Measurements from ENCODE around the gene CRELD2.

Gene CRELD2

DNA sequence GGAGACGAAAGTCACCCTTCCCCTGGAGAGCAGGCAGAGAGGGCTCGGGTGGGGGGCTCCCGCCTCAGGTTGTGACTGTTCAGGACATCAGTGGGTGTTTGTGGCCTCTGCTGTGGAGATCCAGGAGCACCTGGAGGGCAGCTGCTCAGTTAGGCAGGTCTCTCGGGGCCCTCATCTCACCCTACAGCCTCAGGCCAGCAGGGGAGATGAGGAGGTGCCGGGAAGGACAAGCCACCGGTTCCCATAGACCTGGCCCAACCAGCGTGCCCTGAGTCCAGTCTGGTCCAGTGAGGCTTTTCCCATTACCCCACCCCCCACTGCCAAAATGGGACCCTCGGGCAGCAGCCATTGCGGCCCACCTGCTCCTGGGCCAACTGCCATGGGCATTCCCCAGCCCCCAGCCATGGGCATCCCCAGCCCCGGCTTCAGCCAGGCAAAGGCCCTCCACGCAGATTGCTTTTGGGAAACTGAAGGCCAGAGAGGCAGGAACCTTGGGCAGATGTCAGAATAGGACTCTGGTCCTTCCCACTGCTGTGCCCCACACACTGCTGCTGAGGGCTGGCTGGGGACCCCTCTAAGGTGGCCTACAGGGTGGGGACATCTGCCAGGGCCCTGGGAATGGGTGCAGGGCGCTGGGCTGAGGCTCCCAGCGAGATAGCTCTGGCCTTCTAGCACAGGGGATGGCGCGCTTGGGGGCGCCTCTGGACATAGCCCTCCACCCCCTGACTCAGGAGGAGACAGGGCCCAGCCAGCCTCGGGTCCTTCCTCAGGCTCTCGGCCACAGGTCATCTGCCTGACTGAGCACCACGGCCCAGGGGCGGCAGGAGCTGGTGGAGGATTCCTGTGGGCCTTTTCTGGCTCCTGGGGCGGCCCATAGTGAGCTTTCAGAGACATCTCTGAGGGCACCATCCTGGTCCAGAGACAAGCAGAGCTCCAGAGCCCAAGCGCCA lies 46.9 kb downstream of the CRELD2 start:
- no peak for TF ChIP-seq CTCF (conservative IDR thresholded peaks at IDR 0.05; ENCODE audit: low read length)
- no peak overlapping the region for H3K4me3 ChIP-seq (ENCODE audit: low read length)

DNA sequence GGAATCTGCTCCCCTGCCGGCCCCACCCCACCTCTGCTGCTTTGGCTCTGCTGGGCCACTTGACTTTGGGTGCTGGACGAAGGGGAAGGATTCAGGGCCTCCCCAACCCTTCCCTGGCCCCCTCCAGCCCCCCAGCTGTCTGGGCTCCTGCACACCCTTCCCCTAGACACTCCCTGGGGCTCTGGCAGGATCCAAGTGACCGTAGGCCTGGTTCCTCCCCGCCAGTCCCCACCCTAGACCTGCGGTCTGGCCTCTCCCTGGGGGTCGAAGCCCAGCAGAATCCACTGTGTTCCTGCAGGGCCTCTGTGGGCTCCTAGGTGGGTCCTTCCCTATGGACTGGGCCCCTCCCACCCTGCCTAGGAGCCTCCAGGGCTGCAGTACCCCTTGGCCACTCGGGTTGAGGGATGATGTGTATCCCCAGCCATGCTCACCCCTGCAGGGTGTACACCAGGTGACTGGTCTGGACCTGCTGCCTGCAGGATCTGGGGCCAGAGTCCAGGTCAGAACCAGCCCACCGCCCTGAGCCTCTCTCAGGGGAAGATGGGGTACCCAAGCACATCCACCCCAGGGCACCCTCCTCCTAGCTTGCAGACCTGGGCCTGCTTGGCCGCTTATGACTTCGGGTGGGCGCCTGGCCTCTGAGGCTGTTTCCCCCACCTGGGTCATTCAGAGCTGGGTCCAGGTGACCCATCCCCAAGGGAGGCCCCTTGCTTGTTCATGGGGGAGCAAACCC lies 47.8 kb downstream of the CRELD2 start:
- no peak for DNase-seq (ENCODE audit: low read depth)
- no peak overlapping the region for H3K4me3 ChIP-seq (ENCODE audit: low read length)
- TF ChIP-seq CTCF (conservative IDR thresholded peaks at IDR 0.05; ENCODE audit: low read length): no peak

More for the DNA sequence above, 46.9 kb downstream of the CRELD2 start:
- no peak for DNase-seq (ENCODE audit: low read depth)

DNA sequence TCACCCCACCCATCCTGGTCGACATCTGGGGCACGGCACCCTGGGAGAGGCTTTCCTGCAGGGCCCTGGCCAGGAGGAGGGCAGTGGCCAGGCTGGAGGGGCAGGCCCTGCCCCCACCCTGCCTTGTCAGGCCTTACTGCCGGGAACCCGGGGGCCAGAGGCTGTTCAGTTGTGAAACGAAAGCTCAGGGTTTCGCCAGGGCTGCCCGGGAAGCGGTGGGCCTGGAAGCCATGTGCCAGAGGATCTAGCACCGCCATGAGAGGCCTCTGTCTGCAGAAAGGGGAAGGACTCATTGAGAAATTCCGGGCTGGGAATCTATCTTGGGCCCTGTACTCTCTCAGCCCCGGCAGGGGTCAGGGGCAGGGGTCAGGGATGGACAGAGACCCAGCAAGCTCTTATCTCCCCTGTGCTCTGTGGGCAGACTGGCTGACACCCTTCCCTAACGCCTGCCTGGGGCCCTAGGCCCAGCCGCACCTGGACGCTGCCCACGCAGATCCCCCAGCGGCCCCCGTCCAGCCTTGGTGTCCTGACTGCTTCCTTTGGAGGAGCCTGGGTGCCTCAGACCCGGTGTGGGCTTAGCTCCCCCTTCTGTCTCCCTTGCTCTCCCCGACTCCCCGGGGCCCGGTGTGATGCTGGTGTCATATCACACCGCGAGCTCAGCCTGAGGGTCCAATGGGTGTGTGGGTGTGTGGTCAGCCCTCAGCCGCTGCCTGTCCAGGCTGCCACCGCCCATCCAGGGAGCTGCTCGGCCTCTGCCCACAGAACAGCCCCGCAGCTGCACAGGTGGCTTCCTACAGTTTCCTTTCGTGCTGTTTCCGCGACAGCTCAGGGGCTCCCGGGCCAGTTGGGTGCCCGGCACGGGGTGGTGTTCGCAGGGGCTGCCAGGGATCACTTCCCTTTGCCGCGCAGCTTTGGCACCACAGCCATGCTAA lies 48.6 kb downstream of the CRELD2 start:
- TF ChIP-seq CTCF (conservative IDR thresholded peaks at IDR 0.05; ENCODE audit: low read length): no peak
- peak; percentile 59 for DNase-seq (ENCODE audit: low read depth)
- no peak overlapping the region for H3K4me3 ChIP-seq (ENCODE audit: low read length)

GRCh38 chr22:49967706-49968208 lies 49.3 kb downstream of the CRELD2 start:
- TF ChIP-seq CTCF (conservative IDR thresholded peaks at IDR 0.05; ENCODE audit: low read length): no peak
- H3K4me3 ChIP-seq (ENCODE audit: low read length): no peak overlapping the region
- peak; percentile 10 for DNase-seq (ENCODE audit: low read depth)

DNA sequence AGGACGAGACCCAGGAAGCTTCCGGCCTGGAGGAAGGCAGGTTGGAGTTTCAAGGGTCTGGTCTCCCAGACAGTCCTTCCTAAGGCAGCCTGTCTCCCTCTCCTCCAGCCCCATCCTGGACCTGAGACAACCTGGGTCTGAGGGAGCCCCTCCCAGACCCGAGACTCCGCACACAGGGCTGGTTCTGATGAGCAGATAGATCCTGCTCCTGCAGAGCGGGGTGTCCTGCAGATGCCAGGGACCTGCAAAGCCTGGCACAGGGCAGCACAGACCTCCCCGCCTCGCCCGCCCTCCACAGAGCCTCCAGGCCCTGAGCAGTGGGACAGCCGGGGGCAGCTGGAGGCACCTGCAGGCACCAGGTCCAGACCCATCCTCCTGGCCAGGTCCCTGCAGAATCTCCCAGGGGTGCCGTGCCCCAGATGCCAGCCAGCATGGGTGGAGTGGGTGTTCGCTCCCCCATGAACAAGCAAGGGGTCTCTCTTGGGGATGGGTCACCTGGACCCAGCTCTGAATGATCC lies 49.9 kb downstream of the CRELD2 start:
- DNase-seq (ENCODE audit: low read depth): no peak
- H3K4me3 ChIP-seq (ENCODE audit: low read length): no peak overlapping the region
- no peak for TF ChIP-seq CTCF (conservative IDR thresholded peaks at IDR 0.05; ENCODE audit: low read length)

All from AG10803 (cell line).